CD8-positive, alpha-beta memory T cell (primary cell): ENCODE measurements around the gene TCEAL4. TPM values are rescaled to one million over a fixed set of nuclear protein-coding genes. Genes with fewer than 3 reads are reported as not detected.

ENCODE experiments used
- CTCF ChIA-PET: fragments of 350-600 bp; sonication (Branson Sonifier 250); formaldehyde crosslinking; loops from one replicate; lab custom pipeline; 2021; ENCODE audit warnings: antibody characterized with exemption; lab: Charles Lee
- POLR2A ChIA-PET: fragments of 350-600 bp; sonication (Branson Sonifier 250); formaldehyde crosslinking; loops from one replicate; lab custom pipeline; 2021; ENCODE audit warnings: antibody characterized with exemption; lab: Charles Lee
- DNase-seq, 5 donors: peaks; one replicate each; pipeline versions ENCODE4 v3.0.0 to v3.0.0-alpha.2; 2020 to 2022; ENCODE audit warnings: mixed read lengths in 1 of 5
- H3K27ac ChIP-seq: one replicate; pipeline ENCODE4 v1.7.0; 2013; ENCODE audit warnings: low read depth, mild to moderate bottlenecking, low read length, moderate library complexity
- H3K27me3 ChIP-seq: 2 replicates; pipeline ENCODE4 v1.7.0; 2013; ENCODE audit warnings: low read length, mild to moderate bottlenecking; ENCODE audit not compliant: insufficient read depth, poor library complexity, severe bottlenecking
- H3K36me3 ChIP-seq: 2 replicates; pipeline ENCODE4 v1.7.0; 2013; ENCODE audit warnings: mild to moderate bottlenecking, low read length, moderate library complexity; ENCODE audit not compliant: insufficient read depth
- H3K4me1 ChIP-seq: 2 replicates; pipeline ENCODE4 v1.7.0; 2013; ENCODE audit warnings: mild to moderate bottlenecking, low read length, moderate library complexity; ENCODE audit not compliant: insufficient read depth
- H3K4me3 ChIP-seq: 2 replicates; pipeline ENCODE4 v1.7.0; 2013; ENCODE audit warnings: mild to moderate bottlenecking, low read length
- H3K9me3 ChIP-seq: 2 replicates; pipeline ENCODE4 v1.7.0; 2013; ENCODE audit warnings: mild to moderate bottlenecking, low read length
- H3K27ac Mint-ChIP-seq, 8 donors: one replicate each; pipeline ENCODE4 v1.8.0; 2020 to 2021; ENCODE audit warnings: mixed read lengths in 8 of 8, mild to moderate bottlenecking in 6 of 8, inconsistent platforms in 3 of 8, moderate library complexity in 3 of 8
- H3K27me3 Mint-ChIP-seq, 2 donors: one replicate each; pipeline ENCODE4 v1.8.0; 2020 to 2021; ENCODE audit warnings: mixed read lengths in 2 of 2, mild to moderate bottlenecking in 1 of 2, moderate library complexity in 1 of 2
- H3K36me3 Mint-ChIP-seq, 3 donors: one replicate each; pipeline ENCODE4 v1.8.0; 2020 to 2021; ENCODE audit warnings: mixed read lengths in 3 of 3, inconsistent platforms in 1 of 3, mild to moderate bottlenecking in 1 of 3
- H3K4me1 Mint-ChIP-seq, 3 donors: one replicate each; pipeline ENCODE4 v1.8.0; 2020 to 2021; ENCODE audit warnings: mixed read lengths in 3 of 3, inconsistent platforms in 1 of 3, mild to moderate bottlenecking in 1 of 3
- H3K4me3 Mint-ChIP-seq, 7 donors: one replicate each; pipeline ENCODE4 v1.8.0; 2020 to 2021; ENCODE audit warnings: mixed read lengths in 7 of 7, mild to moderate bottlenecking in 6 of 7, moderate library complexity in 4 of 7, inconsistent platforms in 2 of 7
- H3K9me3 Mint-ChIP-seq, 5 donors: one replicate each; pipeline ENCODE4 v1.8.0; 2020 to 2022; ENCODE audit warnings: mixed read lengths in 5 of 5, mild to moderate bottlenecking in 3 of 5, moderate library complexity in 2 of 5, inconsistent platforms in 1 of 5
- polyA plus RNA-seq: library from polyadenylated mRNA; unstranded; fragments of 300-500 nt; fragmentation: Illumina TruSeq; gene quantifications from one replicate; pipeline ENCODE4 v1.2.3, GENCODE V29; 2021
- total RNA-seq, 2 experiments: library from RNA; stranded (reverse); gene quantifications; one replicate each; pipeline ENCODE4 v1.2.3, GENCODE V29; 2021

The TCEAL4 gene
- total RNA-seq (10 to 100 TPM; 10.4 to 11.2 TPM), polyA plus RNA-seq (19.7 TPM)

- no peak within 1 kb of the TSS for H3K27ac ChIP-seq
- H3K27ac Mint-ChIP-seq, result peak within 1 kb of the TSS; percentile 42 to 90 (median 75)
- peak in 4 of 5 donors; percentile 3 to 49 (median 25) for DNase-seq
- POLR2A ChIA-PET, result no interaction called here
- peaks cover 2 to 6% of the 10 kb centered on the region in 2 donors for H3K27me3 Mint-ChIP-seq
- H3K36me3 Mint-ChIP-seq, result peaks cover 0 to 4% (median 0%) of the 10 kb centered on the region in 3 donors
- no peaks in the 10 kb centered on the region for H3K4me1 ChIP-seq
- no peaks in the 10 kb centered on the region for H3K27me3 ChIP-seq
- no peaks in the 10 kb centered on the region for H3K9me3 Mint-ChIP-seq
- H3K36me3 ChIP-seq, result no peaks in the 10 kb centered on the region
- peak within 1 kb of the TSS; percentile 47 for H3K4me3 ChIP-seq
- peaks cover 14 to 21% (median 18%) of the 10 kb centered on the region in 3 donors for H3K4me1 Mint-ChIP-seq
- no peaks in the 10 kb centered on the region for H3K9me3 ChIP-seq
- CTCF ChIA-PET, result no interaction called here
- peak within 1 kb of the TSS; percentile 86 to 95 (median 90) for H3K4me3 Mint-ChIP-seq
Measured at GRCh38 chrX:103585411-103586313, at the start of gene TCEAL4. Gene TCEAL4 (plus strand): TSS chrX:103585515. CDS start chrX:103586676, 1,161 bp downstream.

GRCh38 chrX:103536071-103536470 lies 49.2 kb upstream of the TCEAL4 start:
- no peak overlapping the region for H3K27ac ChIP-seq
- H3K27ac Mint-ChIP-seq, result no peak overlapping the region
- DNase-seq, result no peak
- H3K4me1 ChIP-seq, result peaks cover 5% of the 10 kb centered on the region
- H3K36me3 Mint-ChIP-seq, result no peaks in the 10 kb centered on the region
- ChIA-PET POLR2A (no interaction called here), CTCF (interaction anchor here (1.5 kb wide), 1 partner anchor 284 kb away, joined by 4 read pairs; no protein-coding TSS in a partner anchor)
- H3K9me3 ChIP-seq, result no peaks in the 10 kb centered on the region
- peaks cover 3 to 6% (median 4%) of the 10 kb centered on the region in 3 donors for H3K4me1 Mint-ChIP-seq
- peaks cover 0 to 7% of the 10 kb centered on the region in 2 donors for H3K27me3 Mint-ChIP-seq
- no peaks in the 10 kb centered on the region for H3K36me3 ChIP-seq
- no peaks in the 10 kb centered on the region for H3K9me3 Mint-ChIP-seq
- H3K27me3 ChIP-seq, result no peaks in the 10 kb centered on the region
- no peak overlapping the region for H3K4me3 ChIP-seq
- no peak overlapping the region for H3K4me3 Mint-ChIP-seq

DNA sequence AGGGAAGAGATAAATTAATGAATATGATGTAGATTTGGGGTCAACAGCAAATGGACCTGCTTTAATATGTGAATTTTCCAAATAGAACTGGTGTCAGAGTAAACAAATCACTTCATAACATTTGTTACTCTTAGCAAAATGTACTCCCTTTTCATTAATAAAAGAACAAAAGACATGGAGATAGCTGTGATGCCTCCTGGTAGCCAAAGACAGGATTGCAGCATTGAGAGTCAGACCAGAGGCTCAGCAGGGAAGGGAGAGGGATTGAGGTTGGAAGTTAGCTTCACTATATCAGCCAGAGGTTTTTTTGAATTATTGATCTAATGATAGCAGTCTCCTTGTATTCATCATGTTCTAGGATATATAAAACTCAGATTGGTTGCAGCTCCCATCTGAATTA lies 48.6 kb upstream of the TCEAL4 start:
- H3K36me3 Mint-ChIP-seq, result no peaks in the 10 kb centered on the region
- H3K36me3 ChIP-seq, result no peaks in the 10 kb centered on the region
- POLR2A ChIA-PET, result no interaction called here
- H3K9me3 ChIP-seq, result no peaks in the 10 kb centered on the region
- H3K27ac Mint-ChIP-seq, result no peak overlapping the region
- CTCF ChIA-PET, result interaction anchor here (1.5 kb wide), 1 partner anchor 283 kb away, joined by 4 read pairs; no protein-coding TSS in a partner anchor
- H3K27me3 ChIP-seq, result no peaks in the 10 kb centered on the region
- no peak overlapping the region for H3K4me3 Mint-ChIP-seq
- no peak overlapping the region for H3K4me3 ChIP-seq
- peaks cover 0 to 7% of the 10 kb centered on the region in 2 donors for H3K27me3 Mint-ChIP-seq
- H3K9me3 Mint-ChIP-seq, result no peaks in the 10 kb centered on the region
- DNase-seq, result no peak
- peaks cover 3 to 6% (median 4%) of the 10 kb centered on the region in 3 donors for H3K4me1 Mint-ChIP-seq
- peaks cover 5% of the 10 kb centered on the region for H3K4me1 ChIP-seq
- no peak overlapping the region for H3K27ac ChIP-seq

DNA sequence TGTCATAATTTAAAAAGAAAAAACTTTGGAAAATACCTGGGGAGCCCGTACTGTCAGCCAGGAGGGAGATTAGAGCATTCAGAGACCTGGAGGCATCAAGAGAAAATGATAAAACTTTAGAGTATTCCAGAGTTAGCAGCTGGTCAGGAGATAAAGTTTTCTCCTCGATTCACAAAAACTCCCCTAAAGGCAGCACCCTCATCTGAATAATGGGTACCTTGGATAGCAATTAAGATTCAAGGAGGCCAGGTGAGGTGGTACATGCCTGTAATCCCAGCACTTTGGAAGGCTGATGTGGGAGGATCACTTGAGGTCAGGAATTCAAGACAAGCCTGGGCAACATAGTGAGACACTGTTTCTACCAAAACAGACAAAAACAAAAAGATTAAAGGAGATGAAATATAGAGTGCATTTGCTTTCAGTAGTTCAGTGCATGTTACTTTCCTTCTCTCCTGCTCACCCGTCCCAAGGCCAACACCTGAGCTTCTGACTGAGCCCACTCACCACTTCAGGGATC lies 47.4 kb upstream of the TCEAL4 start:
- Mint-ChIP-seq H3K9me3 (no peaks in the 10 kb centered on the region), H3K27ac (no peak overlapping the region), H3K4me1 (peaks cover 3 to 6% (median 4%) of the 10 kb centered on the region in 3 donors), H3K27me3 (peaks cover 5 to 8% of the 10 kb centered on the region in 2 donors), H3K36me3 (no peaks in the 10 kb centered on the region), H3K4me3 (no peak overlapping the region)
- Histone ChIP-seq H3K27me3 (no peaks in the 10 kb centered on the region), H3K9me3 (no peaks in the 10 kb centered on the region), H3K36me3 (no peaks in the 10 kb centered on the region), H3K4me1 (peaks cover 5% of the 10 kb centered on the region), H3K27ac (no peak overlapping the region), H3K4me3 (no peak overlapping the region)
- ChIA-PET CTCF (no interaction called here), POLR2A (no interaction called here)
- DNase-seq, result no peak

DNA sequence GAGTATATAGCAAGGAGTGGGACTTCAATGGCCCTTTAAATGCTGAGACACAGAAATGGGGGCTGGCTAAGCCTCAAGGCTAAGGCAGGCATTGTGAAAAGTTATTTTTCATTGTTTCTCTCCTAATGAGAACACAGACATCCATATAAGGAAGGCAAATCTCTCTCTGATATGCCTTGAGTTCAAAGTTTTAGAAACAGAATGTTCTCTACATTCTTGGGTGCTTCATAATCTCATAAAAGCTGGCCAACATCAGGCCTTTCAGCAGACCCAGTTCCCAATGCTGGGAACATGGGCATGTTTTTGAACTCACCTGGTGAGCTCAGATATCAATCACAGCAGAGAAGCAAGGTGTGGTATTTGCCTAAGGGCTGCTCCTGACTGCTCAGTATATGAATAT lies 46.6 kb upstream of the TCEAL4 start:
- no peak overlapping the region for H3K27ac Mint-ChIP-seq
- Histone ChIP-seq H3K27ac (no peak overlapping the region), H3K27me3 (no peaks in the 10 kb centered on the region), H3K4me3 (no peak overlapping the region), H3K36me3 (no peaks in the 10 kb centered on the region), H3K9me3 (no peaks in the 10 kb centered on the region), H3K4me1 (peaks cover 2% of the 10 kb centered on the region)
- no peaks in the 10 kb centered on the region for H3K36me3 Mint-ChIP-seq
- CTCF ChIA-PET, result no interaction called here
- H3K4me3 Mint-ChIP-seq, result no peak overlapping the region
- POLR2A ChIA-PET, result no interaction called here
- peaks cover 4 to 5% of the 10 kb centered on the region in 2 donors for H3K27me3 Mint-ChIP-seq
- H3K9me3 Mint-ChIP-seq, result no peaks in the 10 kb centered on the region
- H3K4me1 Mint-ChIP-seq, result peaks cover 0 to 2% (median 1%) of the 10 kb centered on the region in 3 donors
- DNase-seq, result no peak

- H3K36me3 ChIP-seq, result no peaks in the 10 kb centered on the region
- no peaks in the 10 kb centered on the region for H3K4me1 ChIP-seq
- H3K4me1 Mint-ChIP-seq, result no peaks in the 10 kb centered on the region
- no peak overlapping the region for H3K4me3 Mint-ChIP-seq
- no peaks in the 10 kb centered on the region for H3K36me3 Mint-ChIP-seq
- peaks cover 4 to 5% of the 10 kb centered on the region in 2 donors for H3K27me3 Mint-ChIP-seq
- no peaks in the 10 kb centered on the region for H3K27me3 ChIP-seq
- no peaks in the 10 kb centered on the region for H3K9me3 ChIP-seq
- ChIA-PET CTCF (no interaction called here), POLR2A (no interaction called here)
- H3K27ac ChIP-seq, result no peak overlapping the region
- no peak for DNase-seq
- H3K27ac Mint-ChIP-seq, result no peak overlapping the region
- no peak overlapping the region for H3K4me3 ChIP-seq
- H3K9me3 Mint-ChIP-seq, result no peaks in the 10 kb centered on the region
Measured at GRCh38 chrX:103539695-103540094, 45.6 kb upstream of the TCEAL4 start.

GRCh38 chrX:103540145-103540544 lies 45.2 kb upstream of the TCEAL4 start:
- Mint-ChIP-seq H3K27me3 (peaks cover 4 to 5% of the 10 kb centered on the region in 2 donors), H3K4me3 (no peak overlapping the region), H3K27ac (peak overlapping the region in 1 of 8 donors; percentile 70), H3K4me1 (no peaks in the 10 kb centered on the region), H3K9me3 (no peaks in the 10 kb centered on the region), H3K36me3 (no peaks in the 10 kb centered on the region)
- H3K27me3 ChIP-seq, result no peaks in the 10 kb centered on the region
- no peaks in the 10 kb centered on the region for H3K9me3 ChIP-seq
- no peak for DNase-seq
- no peak overlapping the region for H3K4me3 ChIP-seq
- ChIA-PET POLR2A (no interaction called here), CTCF (no interaction called here)
- no peaks in the 10 kb centered on the region for H3K36me3 ChIP-seq
- no peaks in the 10 kb centered on the region for H3K4me1 ChIP-seq
- H3K27ac ChIP-seq, result no peak overlapping the region

GRCh38 chrX:103549916-103550315 lies 35.4 kb upstream of the TCEAL4 start:
- peaks cover 0 to 1% (median 0%) of the 10 kb centered on the region in 3 donors for H3K36me3 Mint-ChIP-seq
- H3K36me3 ChIP-seq, result no peaks in the 10 kb centered on the region
- H3K27ac Mint-ChIP-seq, result no peak overlapping the region
- no peaks in the 10 kb centered on the region for H3K9me3 ChIP-seq
- H3K27me3 ChIP-seq, result no peaks in the 10 kb centered on the region
- ChIA-PET POLR2A (no interaction called here), CTCF (no interaction called here)
- no peak overlapping the region for H3K27ac ChIP-seq
- H3K4me3 Mint-ChIP-seq, result no peak overlapping the region
- no peaks in the 10 kb centered on the region for H3K9me3 Mint-ChIP-seq
- peaks cover 10% of the 10 kb centered on the region for H3K4me1 ChIP-seq
- H3K4me3 ChIP-seq, result no peak overlapping the region
- no peak for DNase-seq
- H3K4me1 Mint-ChIP-seq, result peaks cover 6 to 10% (median 6%) of the 10 kb centered on the region in 3 donors
- peaks cover 0 to 4% of the 10 kb centered on the region in 2 donors for H3K27me3 Mint-ChIP-seq
